C4-2B (cell line): ENCODE measurements around the gene ADAMTS14.

Experiments used
- H3K27ac ChIP-seq: fragments of 450-650 bp; 2 replicates; pipeline ENCODE4 v1.5.1; 2017
- CTCF ChIP-seq: fragments of 450-650 bp; conservative IDR thresholded peaks from 2 replicates; pipeline ENCODE4 v1.5.1; 2017; ENCODE audit warnings: mild to moderate bottlenecking
- ZFX ChIP-seq: fragments of 450-650 bp; IDR thresholded peaks from 2 replicates; pipeline ENCODE4 v1.6.1; 2017

ADAMTS14 gene

GRCh38 chr10:70677016-70677415 is 4.7 kb downstream of the ADAMTS14 start:
- TF ChIP-seq ZFX (no peak), CTCF (no peak)

GRCh38 chr10:70677620-70678249 is 5.4 kb downstream of the ADAMTS14 start:
- no peak for TF ChIP-seq ZFX
- TF ChIP-seq CTCF = no peak
- H3K27ac ChIP-seq = no peak overlapping the region

More at GRCh38 chr10:70677016-70677415, 4.7 kb downstream of the ADAMTS14 start:
- no peak overlapping the region for H3K27ac ChIP-seq

GRCh38 chr10:70678250-70678635 is 5.9 kb downstream of the ADAMTS14 start:
- no peak overlapping the region for H3K27ac ChIP-seq

GRCh38 chr10:70678757-70679489 is 6.6 kb downstream of the ADAMTS14 start:
- H3K27ac ChIP-seq = no peak overlapping the region

More at GRCh38 chr10:70678250-70678635, 5.9 kb downstream of the ADAMTS14 start:
- TF ChIP-seq CTCF (no peak), ZFX (no peak)

GRCh38 chr10:70679498-70679897 is 7.2 kb downstream of the ADAMTS14 start:
- no peak overlapping the region for H3K27ac ChIP-seq
- TF ChIP-seq ZFX (no peak), CTCF (no peak)

More at GRCh38 chr10:70678757-70679489, 6.6 kb downstream of the ADAMTS14 start:
- TF ChIP-seq CTCF = no peak
- TF ChIP-seq ZFX = no peak

GRCh38 chr10:70680899-70681730 is 8.8 kb downstream of the ADAMTS14 start:
- no peak overlapping the region for H3K27ac ChIP-seq
- TF ChIP-seq ZFX = no peak
- TF ChIP-seq CTCF = no peak

- no peak overlapping the region for H3K27ac ChIP-seq
- TF ChIP-seq CTCF = no peak
Measured at GRCh38 chr10:70681731-70682005, 9.4 kb downstream of the ADAMTS14 start.
